ENCODE data around the gene ENPP5.

The ENPP5 gene, protein sequence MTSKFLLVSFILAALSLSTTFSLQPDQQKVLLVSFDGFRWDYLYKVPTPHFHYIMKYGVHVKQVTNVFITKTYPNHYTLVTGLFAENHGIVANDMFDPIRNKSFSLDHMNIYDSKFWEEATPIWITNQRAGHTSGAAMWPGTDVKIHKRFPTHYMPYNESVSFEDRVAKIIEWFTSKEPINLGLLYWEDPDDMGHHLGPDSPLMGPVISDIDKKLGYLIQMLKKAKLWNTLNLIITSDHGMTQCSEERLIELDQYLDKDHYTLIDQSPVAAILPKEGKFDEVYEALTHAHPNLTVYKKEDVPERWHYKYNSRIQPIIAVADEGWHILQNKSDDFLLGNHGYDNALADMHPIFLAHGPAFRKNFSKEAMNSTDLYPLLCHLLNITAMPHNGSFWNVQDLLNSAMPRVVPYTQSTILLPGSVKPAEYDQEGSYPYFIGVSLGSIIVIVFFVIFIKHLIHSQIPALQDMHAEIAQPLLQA

DNA sequence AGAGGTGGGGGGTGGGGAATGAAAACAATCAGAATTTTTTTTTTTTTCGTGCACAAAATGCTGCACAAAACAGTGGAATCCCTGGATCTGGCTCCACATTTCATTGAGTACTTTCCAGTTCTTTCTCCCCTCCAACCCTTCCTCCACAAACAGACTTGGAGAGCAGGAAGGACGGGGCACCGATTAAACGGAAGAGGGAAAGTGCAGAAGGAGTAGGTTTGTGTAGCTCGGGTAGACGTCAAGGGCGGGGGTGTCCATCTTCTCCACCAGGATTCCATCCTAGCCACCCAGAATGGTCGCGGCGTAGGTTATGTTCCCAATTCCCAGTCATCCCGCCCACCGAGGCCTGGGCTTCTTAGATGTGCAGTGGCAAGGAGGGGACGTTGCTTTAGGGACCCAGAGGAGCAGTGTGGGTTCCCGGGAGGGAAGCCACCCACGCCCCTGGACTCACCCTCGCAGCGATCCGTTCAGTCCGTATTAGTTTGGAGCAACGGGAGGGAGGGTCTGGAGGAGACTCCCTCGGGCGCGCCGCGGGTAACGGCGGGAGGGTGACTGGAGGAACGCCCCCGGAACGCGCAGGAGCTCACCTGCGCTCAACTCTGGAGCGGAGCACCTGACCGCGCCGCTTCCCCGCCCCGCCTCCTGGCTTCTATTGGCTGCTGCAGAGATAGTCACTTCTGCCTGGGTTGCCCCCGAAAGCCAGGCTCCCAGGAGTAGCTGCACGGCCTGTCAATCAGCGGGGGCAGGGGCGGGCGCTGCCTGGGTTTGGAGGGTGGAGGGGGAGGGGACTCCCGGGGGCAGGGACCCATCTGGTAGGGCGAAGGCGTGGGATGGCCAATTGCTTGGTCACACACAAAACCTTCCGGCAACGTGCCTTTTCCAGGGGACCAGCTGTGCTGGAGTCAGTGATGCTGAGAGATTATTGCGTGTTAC lies at the start of gene ENPP5:
TSS of gene ENPP5 (minus strand) at position 624 of the 933 bp plus-strand sequence. CDS start 2,718 bp downstream, outside the sequence.
- peak; percentile 6 for DNase-seq

DNA sequence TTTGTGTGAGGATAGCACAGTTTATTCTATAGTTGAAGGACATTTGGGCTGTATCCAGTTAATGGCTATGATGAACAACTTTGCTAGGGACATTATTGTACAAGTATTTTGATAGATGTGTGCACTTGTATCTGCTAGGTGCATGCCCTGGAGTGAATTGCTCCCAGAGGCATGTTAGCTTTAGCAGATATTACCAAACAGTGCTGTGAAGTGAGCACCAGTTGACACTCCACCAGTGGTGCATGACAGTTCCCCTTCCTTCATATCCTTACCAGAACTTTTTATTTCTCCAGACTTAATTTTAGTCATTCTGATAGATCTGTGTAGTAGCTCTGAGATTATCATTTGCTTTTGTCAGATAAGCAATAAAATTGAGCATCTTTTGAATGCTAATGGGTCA lies 48.9 kb upstream of the ENPP5 start:
- DNase-seq: peak; percentile 9

DNA sequence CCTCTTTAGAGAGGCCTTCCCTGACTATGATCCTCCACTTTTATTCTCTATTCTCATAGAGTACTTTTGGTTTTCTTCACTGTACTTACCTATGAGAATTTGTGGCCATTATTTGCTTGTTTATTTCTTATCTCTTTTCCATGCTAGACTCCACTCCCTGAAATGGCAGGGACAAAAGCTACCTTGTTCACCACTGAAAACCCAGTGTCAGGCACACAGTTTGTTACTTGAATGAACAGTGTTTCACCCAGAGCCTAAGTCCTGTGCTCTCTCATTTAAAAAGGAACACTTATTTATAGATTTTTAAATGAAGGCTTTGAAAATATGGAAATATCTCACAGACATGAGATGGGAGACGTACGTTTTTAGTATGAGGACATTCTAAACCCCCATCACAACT lies 47.7 kb upstream of the ENPP5 start:
- DNase-seq: no peak

DNA sequence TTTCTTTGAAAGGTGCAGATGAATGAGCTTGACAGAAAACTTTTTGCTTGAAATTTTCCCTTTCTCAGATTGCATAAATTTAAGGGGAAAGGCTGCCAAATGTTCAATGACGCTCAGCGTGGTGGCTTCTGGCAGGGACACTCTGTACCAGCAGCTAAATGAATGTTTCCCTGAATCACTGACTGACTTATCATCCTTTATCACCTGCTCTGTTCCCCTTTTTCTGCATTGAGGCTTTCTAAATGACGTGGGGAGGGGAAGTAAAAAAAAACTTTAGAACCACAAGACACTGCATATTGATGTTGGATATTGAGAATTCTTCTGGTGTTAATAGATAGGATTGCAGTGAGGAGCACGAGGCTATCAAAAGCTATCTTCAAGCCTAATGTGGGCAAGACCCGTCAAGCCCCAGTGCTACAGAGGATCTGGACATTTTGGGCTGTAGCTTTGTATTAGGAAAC lies 46.9 kb upstream of the ENPP5 start:
- DNase-seq: peak; percentile 70

DNA sequence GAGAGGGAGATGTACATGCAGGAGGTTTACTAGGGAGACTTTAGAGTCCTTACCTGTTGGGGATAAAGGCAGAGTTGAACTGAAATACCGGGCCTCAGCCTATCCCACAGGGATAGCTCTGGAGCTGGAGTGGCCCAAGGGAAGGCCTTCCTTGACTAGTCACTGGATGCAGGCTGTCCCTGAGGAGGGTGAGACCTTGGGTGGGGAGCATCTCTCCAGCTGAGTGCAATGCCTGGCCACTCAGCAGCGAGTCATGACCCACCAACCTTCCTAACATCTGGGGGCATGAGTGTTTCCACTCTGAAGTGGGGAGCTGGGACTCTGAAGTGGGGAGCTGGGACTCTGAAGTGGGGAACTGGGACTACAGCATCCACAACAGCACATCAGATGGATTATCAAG lies 46.1 kb upstream of the ENPP5 start:
- no peak for DNase-seq

DNA sequence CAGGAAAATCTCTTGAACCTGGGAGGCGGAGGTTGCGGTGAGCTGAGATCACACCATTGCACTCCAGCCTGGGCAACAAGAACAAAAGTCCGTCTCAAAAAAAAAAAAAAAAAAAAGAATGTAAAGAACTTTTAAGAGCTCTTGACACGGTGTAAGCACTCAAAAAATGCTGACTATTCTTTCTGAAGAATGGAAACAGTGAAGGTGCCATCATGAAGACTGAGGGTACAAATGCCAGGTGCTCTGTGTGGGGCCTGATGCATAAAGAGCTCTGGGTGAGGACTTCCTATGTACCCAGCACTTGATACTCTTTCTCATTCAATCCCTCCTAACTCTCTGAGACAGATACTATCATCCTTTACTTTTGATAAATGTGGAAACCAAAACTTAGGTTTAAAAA lies 45.0 kb upstream of the ENPP5 start:
- no peak for DNase-seq

DNA sequence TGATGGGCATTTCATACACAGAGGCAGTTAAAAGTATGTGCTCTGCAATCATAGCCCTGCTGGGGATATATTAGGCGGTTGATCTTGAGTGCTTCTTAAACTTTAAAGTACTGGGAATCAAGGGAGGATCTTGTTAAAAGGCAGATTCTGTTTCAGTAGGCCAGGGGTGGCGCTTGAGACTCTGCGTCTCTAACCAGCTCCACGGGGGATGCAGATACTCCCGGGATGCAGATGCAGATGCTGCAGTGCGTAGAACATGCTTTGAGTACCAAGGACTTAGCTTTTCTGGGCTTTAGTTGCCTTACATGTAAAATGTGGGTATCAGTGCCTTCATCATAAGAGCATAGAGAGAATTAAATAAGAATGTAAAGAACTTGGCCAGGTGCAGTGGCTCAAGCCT lies 44.4 kb upstream of the ENPP5 start:
- DNase-seq: no peak

DNA sequence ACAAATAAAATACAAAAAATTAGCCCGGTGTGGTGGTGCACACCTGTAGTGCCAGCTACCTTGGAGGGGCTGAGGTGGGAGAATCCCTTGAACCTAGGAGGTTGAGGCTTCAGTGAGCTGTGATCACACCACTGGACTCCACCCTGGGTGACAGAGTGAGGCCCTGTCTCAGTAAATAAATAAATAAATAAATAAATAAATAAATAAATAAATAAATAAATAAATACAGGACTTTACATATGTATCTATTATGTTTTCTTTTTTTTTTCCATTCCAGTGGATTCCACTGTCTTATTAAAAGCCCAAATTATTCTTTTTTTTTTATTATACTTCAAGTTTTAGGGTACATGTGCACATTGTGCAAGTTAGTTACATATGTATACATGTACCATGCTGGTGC lies 41.1 kb upstream of the ENPP5 start:
- DNase-seq: no peak

DNA sequence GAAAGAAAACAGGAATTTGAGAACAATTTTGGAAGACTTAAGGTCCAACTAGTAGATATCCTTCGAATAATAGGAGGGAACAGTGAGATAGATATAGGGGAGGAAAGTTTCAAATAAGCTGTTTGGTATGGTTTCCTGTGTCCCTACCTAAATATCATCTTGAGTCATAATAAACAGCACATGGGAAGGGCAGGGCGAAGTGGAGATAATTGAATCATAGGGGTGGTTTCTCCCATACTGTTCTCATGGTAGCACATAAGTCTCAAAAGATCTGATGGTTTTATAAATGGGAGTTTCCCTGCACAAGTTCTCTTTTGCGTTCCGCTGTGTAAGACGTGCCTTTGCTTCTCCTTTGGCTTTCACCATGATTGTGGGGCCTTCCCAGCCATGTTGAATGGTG lies 39.5 kb upstream of the ENPP5 start:
- no peak for DNase-seq

DNA sequence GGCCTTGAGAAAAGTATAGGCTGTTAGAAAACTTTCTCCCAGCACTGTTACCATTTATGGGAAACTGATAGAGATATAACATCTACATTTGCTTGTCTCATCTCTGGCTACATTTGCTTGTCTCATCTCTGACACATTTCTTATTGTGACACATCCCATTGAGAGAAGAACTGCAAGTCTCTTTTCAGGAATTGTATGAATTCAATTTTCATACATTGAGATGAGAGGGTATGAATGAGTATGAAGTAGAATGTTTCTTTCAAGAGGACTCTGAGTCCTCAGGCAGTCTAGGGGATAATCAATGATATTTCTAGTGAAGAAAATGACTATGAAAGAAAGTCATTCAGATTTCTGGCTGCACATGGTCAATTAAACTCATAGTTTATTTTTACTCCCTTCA lies 37.5 kb upstream of the ENPP5 start:
- DNase-seq: peak; percentile 7

DNA sequence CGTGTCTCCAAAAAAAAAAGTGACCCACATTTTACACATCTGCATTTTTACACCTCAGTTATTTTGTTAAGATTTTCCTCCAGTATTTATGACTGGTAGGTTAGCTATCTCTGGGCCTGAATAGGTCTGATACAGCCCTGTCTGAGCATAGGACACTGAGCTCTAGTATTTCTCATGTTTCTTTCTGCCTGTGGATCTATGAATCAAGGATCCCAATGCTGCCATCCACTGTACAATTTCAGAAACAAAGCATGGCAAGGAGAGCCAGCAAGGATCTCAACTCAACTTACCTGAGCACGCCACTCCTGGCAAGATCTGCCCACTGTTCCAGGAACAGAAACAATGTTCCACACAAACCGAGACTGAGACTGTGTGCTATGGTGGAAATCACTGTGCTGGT lies 36.4 kb upstream of the ENPP5 start:
- no peak for DNase-seq

DNA sequence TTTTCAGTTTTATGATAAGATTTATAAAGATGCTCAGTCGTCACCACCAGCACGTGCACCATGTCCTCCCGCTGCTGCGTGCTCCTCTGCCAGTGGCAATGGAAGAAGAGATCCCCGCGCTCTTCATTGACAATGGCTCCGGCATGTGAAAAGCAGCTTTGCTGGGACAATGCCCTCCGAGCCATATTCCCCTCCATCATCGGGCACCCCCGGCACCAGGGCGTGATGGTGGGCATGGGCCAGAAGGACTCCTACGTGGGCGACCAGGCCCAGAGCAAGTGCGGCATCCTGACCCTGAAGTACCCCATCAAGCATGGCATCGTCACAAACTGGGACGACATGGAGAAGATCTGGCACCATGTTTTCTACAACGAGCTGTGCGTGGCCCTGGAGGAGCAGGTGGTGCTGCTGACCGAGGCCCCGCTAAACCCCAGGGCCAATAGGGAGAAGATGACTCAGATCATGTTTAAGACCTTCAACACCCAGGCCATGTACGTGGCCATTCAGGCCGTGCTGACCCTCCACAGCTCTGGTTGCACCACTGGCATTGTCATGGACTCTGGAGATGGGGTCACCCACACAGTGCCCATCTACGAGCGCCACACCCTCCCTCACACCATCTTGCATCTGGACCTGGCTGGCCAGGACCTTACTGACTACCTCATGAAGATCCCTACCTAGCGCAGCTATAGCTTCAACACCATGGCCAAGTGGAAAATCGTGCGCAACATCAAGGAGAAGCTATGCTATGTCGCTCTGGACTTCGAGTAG lies 34.3 kb upstream of the ENPP5 start:
- no peak for DNase-seq

DNA sequence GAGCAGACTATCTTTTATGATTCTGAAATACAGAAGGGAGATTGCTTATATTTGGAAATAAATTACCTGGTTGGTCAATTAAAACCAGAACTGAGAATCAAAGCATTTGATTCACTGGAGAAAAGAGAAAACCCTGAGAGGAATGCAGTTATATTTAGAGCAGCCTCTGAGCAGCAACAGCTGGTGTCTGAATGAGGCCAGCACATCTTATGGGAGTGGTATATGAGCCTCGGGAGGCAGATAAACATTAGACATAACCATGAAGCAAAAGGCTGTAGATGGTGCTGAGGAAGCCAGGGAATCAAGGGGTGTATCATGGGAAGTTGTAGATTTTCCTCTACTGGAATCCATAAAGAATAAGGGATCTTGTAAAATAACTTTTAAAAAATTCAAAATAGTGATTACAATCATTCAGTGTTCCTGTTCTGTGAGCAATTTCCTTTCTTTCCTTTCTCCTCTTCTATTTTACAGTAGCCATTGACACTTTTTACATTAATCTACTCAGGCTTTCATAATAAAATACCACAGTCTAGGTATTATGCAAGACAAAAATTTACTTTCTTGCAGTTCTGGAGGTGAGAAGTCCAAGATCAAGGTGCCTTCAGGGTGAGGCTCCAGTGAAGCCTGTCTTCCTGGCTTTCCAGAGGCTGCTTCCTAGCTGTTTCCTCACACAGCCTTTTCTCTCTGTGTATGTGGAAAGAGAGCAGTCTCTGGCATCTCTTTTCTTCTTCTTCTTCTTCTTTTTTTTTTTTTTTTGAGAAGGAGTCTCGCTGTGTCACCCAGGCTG lies 32.8 kb upstream of the ENPP5 start:
- DNase-seq: no peak

DNA sequence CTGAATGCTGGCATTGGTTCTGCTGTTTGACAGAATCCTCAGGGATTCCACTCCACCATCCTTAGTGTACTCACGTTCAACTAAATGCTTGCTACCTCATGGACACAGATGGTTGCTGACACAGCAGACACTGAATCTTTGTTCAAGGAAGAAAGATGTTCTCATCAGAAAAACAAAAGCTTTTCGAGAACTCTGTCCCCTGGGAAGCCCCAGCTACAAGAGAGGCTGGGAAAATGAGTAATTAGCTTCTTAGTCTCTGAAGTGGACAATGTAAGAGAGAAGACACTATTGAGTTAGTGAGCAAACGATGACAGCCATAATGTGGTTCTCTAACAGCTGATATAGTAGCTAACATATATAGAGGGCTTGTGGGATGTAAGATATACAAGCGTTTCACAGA lies 30.9 kb upstream of the ENPP5 start:
- no peak for DNase-seq

DNA sequence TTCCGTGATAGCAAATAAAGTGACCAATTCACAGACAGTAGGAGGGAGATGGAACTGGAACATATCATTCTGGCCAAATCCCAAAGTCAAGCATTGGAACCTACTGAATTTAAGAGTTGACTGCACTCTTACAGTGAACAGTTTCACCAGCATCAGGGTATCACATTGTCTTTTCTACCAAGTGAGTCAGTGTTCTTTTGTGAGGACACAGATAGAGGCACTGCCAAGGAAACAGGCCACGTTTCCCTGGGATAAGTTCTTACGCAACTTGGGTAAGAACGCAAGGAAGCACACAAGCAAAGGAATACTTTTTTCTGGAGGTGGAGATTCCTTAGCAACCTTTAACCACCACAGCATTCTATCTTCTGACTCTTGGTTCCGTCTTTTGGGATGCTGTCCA lies 28.6 kb upstream of the ENPP5 start:
- DNase-seq: no peak

DNA sequence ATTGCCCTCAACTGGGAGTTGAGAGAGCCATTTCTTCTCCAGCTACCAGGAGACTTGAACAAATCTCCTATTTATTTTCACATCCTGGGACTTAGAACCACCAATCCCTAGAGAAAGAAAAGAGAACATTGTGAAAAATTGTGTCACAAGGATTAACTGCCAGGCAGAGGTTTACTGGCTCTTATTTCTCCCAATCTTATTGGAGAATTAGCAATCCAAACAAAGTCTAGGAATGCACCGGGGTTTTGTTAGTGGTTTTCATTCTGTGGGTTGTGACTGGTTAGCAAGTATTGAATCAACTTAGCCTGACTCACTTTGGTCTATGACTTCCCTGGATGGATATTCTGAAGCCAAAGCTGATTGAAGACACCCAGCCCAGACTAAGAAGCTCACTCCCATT lies 21.2 kb upstream of the ENPP5 start:
- DNase-seq: no peak

DNA sequence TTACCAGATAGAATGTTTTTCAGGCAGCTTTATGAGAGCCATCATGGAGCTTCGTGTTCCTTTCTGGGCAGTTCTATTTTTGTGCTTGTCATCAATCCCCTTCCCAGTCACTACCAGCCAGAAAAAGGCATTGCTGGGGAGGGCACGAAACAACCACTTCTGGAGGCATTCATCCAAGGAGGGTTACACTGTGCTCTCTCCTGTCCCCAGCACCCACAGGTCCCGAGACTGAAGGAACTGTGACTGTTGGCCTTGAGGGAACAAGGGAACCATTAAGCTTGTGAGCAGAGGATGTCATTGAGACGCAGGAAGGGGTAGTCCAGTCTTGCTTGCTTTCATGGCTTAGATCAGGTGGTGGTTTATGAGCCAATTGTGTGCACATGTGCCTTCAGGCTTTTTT lies 20.1 kb upstream of the ENPP5 start:
- no peak for DNase-seq

DNA sequence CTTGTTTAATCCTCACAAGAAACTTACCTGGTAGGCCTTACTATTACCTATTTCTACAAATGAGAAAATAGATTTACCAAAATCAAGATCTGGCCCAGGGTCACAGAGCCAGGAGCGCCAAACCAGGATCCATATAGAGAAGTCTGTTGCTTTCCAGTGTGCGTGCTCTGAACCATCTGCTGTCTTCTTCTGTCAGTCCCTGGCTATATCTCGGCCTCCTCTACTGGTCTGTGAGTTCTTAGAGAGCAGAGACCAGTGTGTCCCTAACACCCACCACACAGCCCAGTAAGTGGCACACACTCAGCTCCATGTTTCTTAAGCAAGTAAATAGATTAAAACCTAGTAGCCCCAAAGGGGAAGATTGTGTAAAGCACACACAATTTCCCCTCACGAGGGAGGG lies 18.9 kb upstream of the ENPP5 start:
- no peak for DNase-seq

DNA sequence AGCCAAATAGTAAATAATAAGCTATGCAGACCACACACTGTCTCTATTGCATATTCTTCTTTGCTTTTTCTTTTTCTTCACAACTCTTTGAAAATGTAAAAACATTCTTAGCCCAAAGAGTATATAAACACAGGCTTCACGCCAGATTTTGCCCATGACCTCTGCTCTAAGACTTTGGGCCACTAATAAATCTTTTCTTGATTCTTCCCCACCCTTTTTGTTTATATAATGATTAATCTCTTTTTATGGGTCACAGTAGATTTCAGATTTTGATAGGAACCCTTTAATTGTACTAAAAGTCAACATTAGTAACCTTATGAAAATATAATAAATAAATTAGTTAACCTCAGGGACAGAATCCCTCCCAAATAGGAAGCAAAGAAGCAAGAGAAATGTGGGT lies 15.8 kb upstream of the ENPP5 start:
- no peak for DNase-seq

DNA sequence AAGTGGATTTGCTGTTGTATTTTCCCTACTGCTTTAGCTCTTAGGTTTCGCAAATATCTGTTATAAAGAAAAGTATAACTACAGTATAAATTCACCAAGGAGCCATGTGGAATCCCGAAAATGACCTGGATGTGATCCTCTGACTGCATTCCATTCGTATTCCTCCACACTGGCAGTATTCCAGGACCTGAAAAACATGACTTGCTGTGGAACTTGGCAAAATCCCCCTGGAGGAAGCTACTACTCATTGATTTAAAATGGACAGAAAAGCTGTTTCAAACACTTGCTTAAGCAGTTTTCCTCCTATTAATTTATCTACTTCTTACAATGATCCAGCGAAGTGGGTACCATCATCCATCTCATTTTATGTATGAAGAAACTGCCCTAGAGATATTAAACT lies 13.3 kb upstream of the ENPP5 start:
- no peak for DNase-seq

DNA sequence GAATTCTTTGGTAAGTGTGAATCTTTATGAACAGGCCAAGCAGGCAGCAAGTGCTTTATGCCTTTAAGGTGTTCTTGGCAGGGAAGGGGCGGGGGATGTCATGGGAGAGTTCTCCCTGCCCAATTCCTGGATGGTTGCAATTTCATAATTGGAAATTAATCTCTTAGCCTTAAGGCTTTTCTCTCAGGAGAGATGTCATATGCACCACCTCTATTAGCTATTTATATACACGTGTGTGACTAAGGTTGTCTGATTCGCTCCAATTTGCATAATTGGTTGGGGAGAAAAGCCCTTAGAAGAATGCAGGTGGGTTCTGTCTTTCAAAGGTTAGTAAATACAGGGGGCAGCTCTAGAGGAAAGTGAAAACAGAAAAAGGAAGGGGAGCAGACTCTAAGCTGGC lies 5.2 kb upstream of the ENPP5 start:
- no peak for DNase-seq

DNA sequence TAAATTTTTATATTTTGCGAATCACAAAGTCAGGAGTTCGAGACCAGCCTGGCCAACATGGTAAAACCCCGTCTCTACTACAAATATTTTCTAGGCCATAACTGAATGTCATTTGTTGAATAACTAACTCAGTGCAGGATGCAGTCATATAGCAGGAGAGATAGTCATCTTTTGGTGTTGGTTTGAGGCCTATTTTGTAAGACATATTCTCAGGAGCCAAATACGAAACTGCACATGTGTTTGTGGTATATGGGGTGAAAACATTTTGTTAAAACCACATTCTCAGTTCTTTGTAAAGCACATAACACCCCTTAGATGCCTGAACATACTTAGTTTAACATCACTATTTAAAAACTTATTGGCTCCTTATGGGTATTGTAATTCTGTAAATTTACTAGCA lies 4.7 kb upstream of the ENPP5 start:
- DNase-seq: no peak

All from suppressor macrophage treated with lipopolysaccharide for 4 hours (primary cell).